ENCODE data around the gene SLC17A1.

- TF ChIP-seq ZFX (IDR thresholded peaks at IDR 0.05) (no peak), CTCF (conservative IDR thresholded peaks at IDR 0.05) (no peak)
These were observed 3.8 kb upstream of the SLC17A1 start for GRCh38 chr6:25835442-25836283.

Data from C4-2B (cell line).